SH-SY5Y (cell line): Measurements from ENCODE around the gene EFHD2.

Experiments used
- GATA2 ChIP-seq: IDR thresholded peaks from 2 replicates; pipeline ENCODE4 v1.6.1; 2011; ENCODE audit warnings: mild to moderate bottlenecking, low read depth, low read length
- GATA3 ChIP-seq: IDR thresholded peaks from 2 replicates; pipeline ENCODE4 v1.6.1; 2011; ENCODE audit warnings: low read depth, mild to moderate bottlenecking, low read length, moderate library complexity

DNA sequence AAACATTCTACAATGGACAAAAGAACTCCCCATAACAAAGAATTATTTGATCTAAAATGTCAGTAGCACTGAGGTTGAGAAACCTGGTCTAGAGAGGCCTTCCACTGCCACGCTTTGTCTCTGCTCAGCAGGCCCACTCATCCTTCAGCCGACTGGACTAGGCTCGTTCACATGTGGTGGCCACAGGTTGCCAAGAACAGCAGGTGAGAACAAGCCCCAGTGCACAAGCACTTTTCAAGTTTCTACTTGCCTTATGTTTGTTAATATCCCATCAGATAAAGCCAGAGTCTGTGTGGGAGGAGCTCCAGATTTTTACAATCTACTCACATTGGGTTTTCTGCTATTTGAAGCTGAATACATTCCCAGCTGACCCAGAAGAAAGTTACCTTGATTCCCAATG, 9.1 kb upstream of the EFHD2 start:
- TF ChIP-seq GATA3: no peak
- no peak for TF ChIP-seq GATA2
